HCT116 (cell line): Measurements from ENCODE around the gene MMS22L. TPM values are rescaled to one million over a fixed set of nuclear protein-coding genes. Genes with fewer than 3 reads are reported as not detected.

ENCODE experiments used
- ATAC-seq: fragments of 200-7000 bp; cut with Tn5 transposase; 2 replicates; pipeline ENCODE4 v1.9.1; 2020; ENCODE audit warnings: mild to moderate bottlenecking, moderate library complexity
- BruUV-seq: library from RNA; stranded (reverse); fragments of 400-500 nt; replicated peaks from 2 replicates; lab custom pipeline; 2021; lab: Mats Ljungman, UMichigan
- CTCF ChIA-PET: fragments of 300-600 bp; sonication (Branson Sonifier 250); formaldehyde crosslinking; loops from one replicate; lab custom pipeline; 2021; ENCODE audit warnings: antibody characterized with exemption; lab: Charles Lee
- POLR2A ChIA-PET: fragments of 300-600, 350-600 bp; sonication (Branson Sonifier 250); formaldehyde crosslinking; loops from one replicate; lab custom pipeline; 2021; ENCODE audit warnings: antibody characterized with exemption; lab: Charles Lee
- RAD21 ChIA-PET, 2 experiments: fragments of 300-600 bp; sonication (Branson Sonifier 250); formaldehyde crosslinking; loops; one replicate each; lab custom pipeline; 2023; ENCODE audit warnings: low total read pairs in 2 of 2; ENCODE audit not compliant: uncharacterized antibody in 2 of 2, unreplicated experiment in 2 of 2, low non-redundant PET in 1 of 2; lab: Charles Lee
- DNase-seq: peaks from one replicate; pipeline ENCODE4 v3.0.0-alpha.2; 2010; ENCODE audit warnings: low read depth, low spot score
- H2AFZ ChIP-seq: fragments of 200-600 bp; shearing (Covaris generic), sonication (generic); 2 replicates; pipeline ENCODE4 v1.6.1; 2017; ENCODE audit warnings: low read depth, mixed run types, mixed read lengths, antibody characterized with exemption, low read length; ENCODE audit not compliant: poor library complexity, severe bottlenecking
- H3K27ac ChIP-seq: 2 replicates; pipeline ENCODE4 v1.5.1; 2012; ENCODE audit warnings: low read depth, low read length
- H3K27me3 ChIP-seq: fragments of 200-600 bp; sonication (generic); 2 replicates; pipeline ENCODE4 v1.6.1; 2016; ENCODE audit warnings: mixed run types, low read length, mixed read lengths; ENCODE audit not compliant: insufficient read depth
- H3K36me3 ChIP-seq, 2 experiments: fragments of 200-500 bp in 1 of 2; fragments of 200-600 bp in 1 of 2; sonication (Bioruptor generic) in 1 of 2; sonication (generic) in 1 of 2; 2 replicates each; pipeline versions ENCODE4 v1.5.1 to v1.6.1; 2014 to 2016; ENCODE audit warnings: low read length in 2 of 2, inconsistent platforms in 1 of 2, mixed read lengths in 1 of 2, mixed run types in 1 of 2; ENCODE audit not compliant: insufficient read depth in 2 of 2, control insufficient read depth in 1 of 2
- H3K4me1 ChIP-seq, 2 experiments: fragments of 200-600 bp in 1 of 2; sonication (generic) in 1 of 2; 2 replicates each; pipeline versions ENCODE4 v1.5.1 to v1.6.1; 2012 to 2017; ENCODE audit warnings: low read length in 2 of 2, inconsistent platforms in 1 of 2, mild to moderate bottlenecking in 1 of 2, mixed read lengths in 1 of 2, mixed run types in 1 of 2, moderate library complexity in 1 of 2; ENCODE audit not compliant: insufficient read depth in 2 of 2, control insufficient read depth in 1 of 2
- H3K4me2 ChIP-seq: fragments of 200-600 bp; sonication (generic); 2 replicates; pipeline ENCODE4 v1.6.1; 2017; ENCODE audit warnings: mixed run types, low read length, mixed read lengths
- H3K4me3 ChIP-seq, 2 experiments: fragments of 200-600 bp in 1 of 2; sonication (generic) in 1 of 2; replicated peaks in 1 of 2; 2 replicates each; pipeline ENCODE4 v1.5.1; 2011 to 2016; ENCODE audit warnings: low read length in 2 of 2, control low read depth in 1 of 2, low read depth in 1 of 2, mild to moderate bottlenecking in 1 of 2, mixed read lengths in 1 of 2, mixed run types in 1 of 2
- H3K79me2 ChIP-seq: fragments of 200-600 bp; sonication (generic); 2 replicates; pipeline ENCODE4 v1.6.1; 2017; ENCODE audit warnings: mild to moderate bottlenecking, mixed run types, low read length, moderate library complexity, mixed read lengths; ENCODE audit not compliant: insufficient read depth
- H3K9ac ChIP-seq: fragments of 200-600 bp; sonication (generic); 2 replicates; pipeline ENCODE4 v1.6.1; 2016; ENCODE audit warnings: low read length, mixed read lengths
- H3K9me2 ChIP-seq: fragments of 200-600 bp; sonication (generic), shearing (Covaris generic); 2 replicates; pipeline ENCODE4 v1.6.1; 2017; ENCODE audit warnings: mixed run types, mild to moderate bottlenecking, moderate library complexity; ENCODE audit not compliant: insufficient read depth
- H3K9me3 ChIP-seq, 2 experiments: fragments of 200-500 bp in 1 of 2; fragments of 200-600 bp in 1 of 2; sonication (Bioruptor generic) in 1 of 2; sonication (generic) in 1 of 2; 2 replicates each; pipeline ENCODE4 v1.6.1; 2014 to 2017; ENCODE audit warnings: low read length in 2 of 2, mixed read lengths in 2 of 2, inconsistent platforms in 1 of 2, low read depth in 1 of 2, mild to moderate bottlenecking in 1 of 2, mixed run types in 1 of 2, moderate library complexity in 1 of 2; ENCODE audit not compliant: control insufficient read depth in 1 of 2, insufficient read depth in 1 of 2
- H4K20me1 ChIP-seq: fragments of 200-600 bp; sonication (generic), shearing (Covaris generic); 2 replicates; pipeline ENCODE4 v1.6.1; 2017; ENCODE audit warnings: mixed run types, mild to moderate bottlenecking, moderate library complexity; ENCODE audit not compliant: insufficient read depth
- CBX3 ChIP-seq: IDR thresholded peaks from 2 replicates; pipeline ENCODE4 v1.6.1; 2012; ENCODE audit warnings: low read depth
- CEBPB ChIP-seq: IDR thresholded peaks from 2 replicates; pipeline ENCODE4 v1.6.1; 2012; ENCODE audit warnings: low read depth
- EGR1 ChIP-seq: IDR thresholded peaks from 2 replicates; pipeline ENCODE4 v1.6.1; 2012; ENCODE audit warnings: low read depth
- ELF1 ChIP-seq: IDR thresholded peaks from 2 replicates; pipeline ENCODE4 v1.6.1; 2012; ENCODE audit warnings: low read depth, borderline replicate concordance
- EZH2 ChIP-seq: fragments of 200-600 bp; sonication (generic); IDR thresholded peaks from 2 replicates; pipeline ENCODE4 v1.6.1; 2017; ENCODE audit warnings: antibody characterized with exemption, mixed run types
- EZH2phosphoT487 ChIP-seq: fragments of 200-600 bp; IDR thresholded peaks from 2 replicates; pipeline ENCODE4 v1.6.1; 2018; ENCODE audit warnings: antibody characterized with exemption, borderline replicate concordance
- POLR2AphosphoS5 ChIP-seq: IDR thresholded peaks from 2 replicates; pipeline ENCODE4 v1.6.1; 2011; ENCODE audit warnings: mild to moderate bottlenecking, low read depth, low read length, moderate library complexity
- RAD21 ChIP-seq: IDR thresholded peaks from 2 replicates; pipeline ENCODE4 v1.6.1; 2012; ENCODE audit warnings: low read depth, mild to moderate bottlenecking
- SIN3A ChIP-seq: IDR thresholded peaks from 2 replicates; pipeline ENCODE4 v1.6.1; 2012; ENCODE audit warnings: low read depth
- TCF7L2 ChIP-seq: IDR thresholded peaks from 2 replicates; pipeline ENCODE4 v1.7.0; 2011; ENCODE audit warnings: borderline replicate concordance, inconsistent platforms; ENCODE audit not compliant: insufficient read depth, insufficient read length; ENCODE audit errors: extremely low read depth
- YY1 ChIP-seq: IDR thresholded peaks from 2 replicates; pipeline ENCODE4 v1.6.1; 2011; ENCODE audit warnings: low read length, low read depth, moderate library complexity, mild to moderate bottlenecking; ENCODE audit not compliant: insufficient replicate concordance; ENCODE audit errors: extremely low read depth
- ZFX ChIP-seq: fragments of 450-650 bp; IDR thresholded peaks from 2 replicates; pipeline ENCODE4 v1.6.1; 2017
- ZNF274 ChIP-seq: fragments of 200-500 bp; sonication (Bioruptor generic); IDR thresholded peaks from 2 replicates; pipeline ENCODE4 v1.6.1; 2014; ENCODE audit warnings: mild to moderate bottlenecking, low read depth, low read length, inconsistent platforms
- intact Hi-C: fragments of 100-400 bp; cut with micrococcal nuclease; formaldehyde crosslinking; loops from 2 replicates; pipeline ENCODE4 v1.10.0; 2022
- total RNA-seq: library from RNA; stranded (reverse); gene quantifications from one replicate; pipeline ENCODE4 v1.2.1, GENCODE V29; 2021; ENCODE audit not compliant: unreplicated experiment
- TF ChIP-seq, protein P1 (sequence below): IDR thresholded peaks from 2 replicates; pipeline ENCODE4 v1.6.1; 2011; ENCODE audit warnings: mild to moderate bottlenecking, low read length, moderate library complexity; ENCODE audit not compliant: insufficient replicate concordance; ENCODE audit errors: extremely low read depth
- TF ChIP-seq, protein P2 (sequence below), 3 experiments: fragments of 200-600 bp in 1 of 3; sonication (generic) in 1 of 3; IDR thresholded peaks in 2 of 3; conservative IDR thresholded peaks in 1 of 3; 2 replicates each; pipeline ENCODE4 v1.5.1; 2012 to 2017; ENCODE audit warnings: low read depth in 2 of 3, low read length in 2 of 3, antibody characterized with exemption in 1 of 3, borderline replicate concordance in 1 of 3, control low read depth in 1 of 3, mild to moderate bottlenecking in 1 of 3, mixed read lengths in 1 of 3, mixed run types in 1 of 3, moderate library complexity in 1 of 3; ENCODE audit not compliant: insufficient read depth in 1 of 3
- TF ChIP-seq, protein P3 (sequence below): IDR thresholded peaks from 2 replicates; pipeline ENCODE4 v1.6.1; 2012; ENCODE audit warnings: low read depth
- TF ChIP-seq, protein P4 (sequence below): IDR thresholded peaks from 2 replicates; pipeline ENCODE4 v1.6.1; 2012
- TF ChIP-seq, protein P5 (sequence below): IDR thresholded peaks from 2 replicates; pipeline ENCODE4 v1.6.1; 2012

The MMS22L gene
- total RNA-seq, 1 experiment from 2014 or later, result 44.1 TPM

DNA sequence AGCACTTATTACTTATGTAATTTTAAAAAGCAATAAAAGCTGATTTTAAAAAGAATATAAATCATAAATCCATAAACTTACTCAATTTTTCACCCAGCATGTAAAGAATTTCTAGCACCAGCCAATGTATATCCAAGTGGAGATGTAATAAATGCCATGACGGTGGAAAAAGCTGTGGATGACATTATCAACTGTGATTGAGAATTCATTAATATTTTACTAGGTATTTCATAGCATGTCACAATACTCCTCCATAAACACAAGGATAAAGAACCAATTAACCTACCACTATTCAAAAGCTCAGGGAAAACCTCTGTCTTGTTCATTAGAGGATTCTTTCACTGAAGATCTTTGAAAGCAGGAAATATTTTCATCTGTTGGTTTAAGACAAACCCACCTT lies 13.2 kb downstream of the MMS22L start:
- no peaks in the 10 kb centered on the region for H3K27me3 ChIP-seq
- TF ChIP-seq, protein P1, sequence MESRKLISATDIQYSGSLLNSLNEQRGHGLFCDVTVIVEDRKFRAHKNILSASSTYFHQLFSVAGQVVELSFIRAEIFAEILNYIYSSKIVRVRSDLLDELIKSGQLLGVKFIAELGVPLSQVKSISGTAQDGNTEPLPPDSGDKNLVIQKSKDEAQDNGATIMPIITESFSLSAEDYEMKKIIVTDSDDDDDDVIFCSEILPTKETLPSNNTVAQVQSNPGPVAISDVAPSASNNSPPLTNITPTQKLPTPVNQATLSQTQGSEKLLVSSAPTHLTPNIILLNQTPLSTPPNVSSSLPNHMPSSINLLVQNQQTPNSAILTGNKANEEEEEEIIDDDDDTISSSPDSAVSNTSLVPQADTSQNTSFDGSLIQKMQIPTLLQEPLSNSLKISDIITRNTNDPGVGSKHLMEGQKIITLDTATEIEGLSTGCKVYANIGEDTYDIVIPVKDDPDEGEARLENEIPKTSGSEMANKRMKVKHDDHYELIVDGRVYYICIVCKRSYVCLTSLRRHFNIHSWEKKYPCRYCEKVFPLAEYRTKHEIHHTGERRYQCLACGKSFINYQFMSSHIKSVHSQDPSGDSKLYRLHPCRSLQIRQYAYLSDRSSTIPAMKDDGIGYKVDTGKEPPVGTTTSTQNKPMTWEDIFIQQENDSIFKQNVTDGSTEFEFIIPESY, result no peak
- TF ChIP-seq CBX3 (no peak), CEBPB (no peak), EGR1 (no peak), EZH2 (no peak), YY1 (no peak), TCF7L2 (no peak), ZNF274 (no peak), RAD21 (no peak), ELF1 (no peak), POLR2AphosphoS5 (no peak), ZFX (no peak), SIN3A (no peak), EZH2phosphoT487 (no peak)
- TF ChIP-seq, protein P2, sequence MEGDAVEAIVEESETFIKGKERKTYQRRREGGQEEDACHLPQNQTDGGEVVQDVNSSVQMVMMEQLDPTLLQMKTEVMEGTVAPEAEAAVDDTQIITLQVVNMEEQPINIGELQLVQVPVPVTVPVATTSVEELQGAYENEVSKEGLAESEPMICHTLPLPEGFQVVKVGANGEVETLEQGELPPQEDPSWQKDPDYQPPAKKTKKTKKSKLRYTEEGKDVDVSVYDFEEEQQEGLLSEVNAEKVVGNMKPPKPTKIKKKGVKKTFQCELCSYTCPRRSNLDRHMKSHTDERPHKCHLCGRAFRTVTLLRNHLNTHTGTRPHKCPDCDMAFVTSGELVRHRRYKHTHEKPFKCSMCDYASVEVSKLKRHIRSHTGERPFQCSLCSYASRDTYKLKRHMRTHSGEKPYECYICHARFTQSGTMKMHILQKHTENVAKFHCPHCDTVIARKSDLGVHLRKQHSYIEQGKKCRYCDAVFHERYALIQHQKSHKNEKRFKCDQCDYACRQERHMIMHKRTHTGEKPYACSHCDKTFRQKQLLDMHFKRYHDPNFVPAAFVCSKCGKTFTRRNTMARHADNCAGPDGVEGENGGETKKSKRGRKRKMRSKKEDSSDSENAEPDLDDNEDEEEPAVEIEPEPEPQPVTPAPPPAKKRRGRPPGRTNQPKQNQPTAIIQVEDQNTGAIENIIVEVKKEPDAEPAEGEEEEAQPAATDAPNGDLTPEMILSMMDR (IDR thresholded peaks at IDR 0.05 in 2 of 3, conservative IDR thresholded peaks at IDR 0.05 in 1 of 3; ENCODE audit: borderline replicate concordance in 1 of 3, insufficient read depth in 1 of 3, low read depth in 2 of 3, low read length in 2 of 3), result no peak
- TF ChIP-seq, protein P3, sequence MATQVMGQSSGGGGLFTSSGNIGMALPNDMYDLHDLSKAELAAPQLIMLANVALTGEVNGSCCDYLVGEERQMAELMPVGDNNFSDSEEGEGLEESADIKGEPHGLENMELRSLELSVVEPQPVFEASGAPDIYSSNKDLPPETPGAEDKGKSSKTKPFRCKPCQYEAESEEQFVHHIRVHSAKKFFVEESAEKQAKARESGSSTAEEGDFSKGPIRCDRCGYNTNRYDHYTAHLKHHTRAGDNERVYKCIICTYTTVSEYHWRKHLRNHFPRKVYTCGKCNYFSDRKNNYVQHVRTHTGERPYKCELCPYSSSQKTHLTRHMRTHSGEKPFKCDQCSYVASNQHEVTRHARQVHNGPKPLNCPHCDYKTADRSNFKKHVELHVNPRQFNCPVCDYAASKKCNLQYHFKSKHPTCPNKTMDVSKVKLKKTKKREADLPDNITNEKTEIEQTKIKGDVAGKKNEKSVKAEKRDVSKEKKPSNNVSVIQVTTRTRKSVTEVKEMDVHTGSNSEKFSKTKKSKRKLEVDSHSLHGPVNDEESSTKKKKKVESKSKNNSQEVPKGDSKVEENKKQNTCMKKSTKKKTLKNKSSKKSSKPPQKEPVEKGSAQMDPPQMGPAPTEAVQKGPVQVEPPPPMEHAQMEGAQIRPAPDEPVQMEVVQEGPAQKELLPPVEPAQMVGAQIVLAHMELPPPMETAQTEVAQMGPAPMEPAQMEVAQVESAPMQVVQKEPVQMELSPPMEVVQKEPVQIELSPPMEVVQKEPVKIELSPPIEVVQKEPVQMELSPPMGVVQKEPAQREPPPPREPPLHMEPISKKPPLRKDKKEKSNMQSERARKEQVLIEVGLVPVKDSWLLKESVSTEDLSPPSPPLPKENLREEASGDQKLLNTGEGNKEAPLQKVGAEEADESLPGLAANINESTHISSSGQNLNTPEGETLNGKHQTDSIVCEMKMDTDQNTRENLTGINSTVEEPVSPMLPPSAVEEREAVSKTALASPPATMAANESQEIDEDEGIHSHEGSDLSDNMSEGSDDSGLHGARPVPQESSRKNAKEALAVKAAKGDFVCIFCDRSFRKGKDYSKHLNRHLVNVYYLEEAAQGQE, result no peak
- TF ChIP-seq, protein P4, sequence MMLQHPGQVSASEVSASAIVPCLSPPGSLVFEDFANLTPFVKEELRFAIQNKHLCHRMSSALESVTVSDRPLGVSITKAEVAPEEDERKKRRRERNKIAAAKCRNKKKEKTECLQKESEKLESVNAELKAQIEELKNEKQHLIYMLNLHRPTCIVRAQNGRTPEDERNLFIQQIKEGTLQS, result no peak
- TF ChIP-seq, protein P5, sequence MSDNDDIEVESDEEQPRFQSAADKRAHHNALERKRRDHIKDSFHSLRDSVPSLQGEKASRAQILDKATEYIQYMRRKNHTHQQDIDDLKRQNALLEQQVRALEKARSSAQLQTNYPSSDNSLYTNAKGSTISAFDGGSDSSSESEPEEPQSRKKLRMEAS, result no peak
- ChIA-PET POLR2A (no interaction called here), RAD21 (no interaction called here), CTCF (no interaction called here)
- no peak overlapping the region for H2AFZ ChIP-seq
- intact Hi-C loops, result no loop called here
- H3K9me2 ChIP-seq, result no peaks in the 10 kb centered on the region
- H3K4me3 ChIP-seq, result no peak overlapping the region
- ATAC-seq, result no peak
- H3K79me2 ChIP-seq, result peaks cover 46% of the 10 kb centered on the region
- peaks cover 4% of the 10 kb centered on the region; the same call in 1 of the 2 replicates for H4K20me1 ChIP-seq
- H3K4me2 ChIP-seq, result no peak overlapping the region
- H3K36me3 ChIP-seq, result peaks cover 36 to 50% of the 10 kb centered on the region in 2 experiments; a peak in 3 of 4 replicates
- H3K9me3 ChIP-seq, result peaks cover 0 to 5% of the 10 kb centered on the region in 2 experiments; a peak in 1 of 4 replicates
- DNase-seq, result no peak
- BruUV-seq, result no TSS peak
- no peak overlapping the region for H3K9ac ChIP-seq
- H3K4me1 ChIP-seq, result no peaks in the 10 kb centered on the region
- no peak overlapping the region for H3K27ac ChIP-seq
